ENCODE results near the gene APC.
A peak's percentile ranks its signal among the peaks of the same experiment; 100 is the strongest.
"Not testable (repeated sequence)": the region's sequence is repeated elsewhere in the genome, so short reads cannot be mapped to it uniquely, and the experiment has no call there.

Gene APC

DNA sequence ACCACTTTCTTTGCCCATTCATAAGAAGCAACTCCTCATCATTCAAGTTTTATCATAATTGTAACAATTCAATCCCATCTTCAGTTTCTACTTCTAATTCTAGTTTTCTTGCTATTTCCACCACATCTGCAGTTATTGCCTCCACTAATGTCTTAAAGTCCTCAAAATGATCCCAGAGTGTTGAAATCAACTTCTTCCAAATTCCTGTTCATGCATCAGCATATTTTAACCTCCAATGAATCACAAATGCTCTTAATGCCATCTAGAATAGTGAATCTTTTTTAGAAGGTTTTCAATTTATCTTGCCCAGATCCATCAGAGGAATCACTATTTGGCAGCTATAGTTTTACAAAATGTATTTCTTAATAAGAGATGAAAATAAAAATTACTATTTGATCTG, 120.2 kb downstream of the APC start:
- H3K4me3 ChIP-seq (replicated peaks; ENCODE audit: low read depth, low read length) = no peak overlapping the region
- DNase-seq (ENCODE audit: extremely low read depth, low read depth) = no peak
- TF ChIP-seq, protein P1, sequence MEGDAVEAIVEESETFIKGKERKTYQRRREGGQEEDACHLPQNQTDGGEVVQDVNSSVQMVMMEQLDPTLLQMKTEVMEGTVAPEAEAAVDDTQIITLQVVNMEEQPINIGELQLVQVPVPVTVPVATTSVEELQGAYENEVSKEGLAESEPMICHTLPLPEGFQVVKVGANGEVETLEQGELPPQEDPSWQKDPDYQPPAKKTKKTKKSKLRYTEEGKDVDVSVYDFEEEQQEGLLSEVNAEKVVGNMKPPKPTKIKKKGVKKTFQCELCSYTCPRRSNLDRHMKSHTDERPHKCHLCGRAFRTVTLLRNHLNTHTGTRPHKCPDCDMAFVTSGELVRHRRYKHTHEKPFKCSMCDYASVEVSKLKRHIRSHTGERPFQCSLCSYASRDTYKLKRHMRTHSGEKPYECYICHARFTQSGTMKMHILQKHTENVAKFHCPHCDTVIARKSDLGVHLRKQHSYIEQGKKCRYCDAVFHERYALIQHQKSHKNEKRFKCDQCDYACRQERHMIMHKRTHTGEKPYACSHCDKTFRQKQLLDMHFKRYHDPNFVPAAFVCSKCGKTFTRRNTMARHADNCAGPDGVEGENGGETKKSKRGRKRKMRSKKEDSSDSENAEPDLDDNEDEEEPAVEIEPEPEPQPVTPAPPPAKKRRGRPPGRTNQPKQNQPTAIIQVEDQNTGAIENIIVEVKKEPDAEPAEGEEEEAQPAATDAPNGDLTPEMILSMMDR (IDR thresholded peaks at IDR 0.05; ENCODE audit: low read depth, low read length, missing control alignments) = no peak

DNA sequence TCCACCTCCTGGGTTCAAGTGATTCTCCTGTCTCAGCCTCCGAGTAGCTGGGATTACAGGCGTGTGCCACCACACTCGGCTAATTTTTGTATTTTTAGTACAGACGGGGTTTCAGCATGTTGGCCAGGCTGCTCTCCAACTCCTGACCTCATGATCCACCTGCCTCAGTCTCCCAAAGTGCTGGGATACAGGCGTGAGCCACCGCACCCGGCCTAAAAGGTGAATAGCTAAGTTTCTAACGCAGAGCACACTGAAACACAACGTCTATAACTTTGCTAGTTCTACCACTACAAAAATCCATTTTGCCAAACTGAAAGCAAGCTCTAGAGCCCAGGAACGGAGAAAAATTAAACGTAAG, 122.9 kb downstream of the APC start:
- DNase-seq (ENCODE audit: extremely low read depth, low read depth) = not testable (repeated sequence)
- peak overlapping the region; percentile 95 for H3K4me3 ChIP-seq (replicated peaks; ENCODE audit: low read depth, low read length)

DNA sequence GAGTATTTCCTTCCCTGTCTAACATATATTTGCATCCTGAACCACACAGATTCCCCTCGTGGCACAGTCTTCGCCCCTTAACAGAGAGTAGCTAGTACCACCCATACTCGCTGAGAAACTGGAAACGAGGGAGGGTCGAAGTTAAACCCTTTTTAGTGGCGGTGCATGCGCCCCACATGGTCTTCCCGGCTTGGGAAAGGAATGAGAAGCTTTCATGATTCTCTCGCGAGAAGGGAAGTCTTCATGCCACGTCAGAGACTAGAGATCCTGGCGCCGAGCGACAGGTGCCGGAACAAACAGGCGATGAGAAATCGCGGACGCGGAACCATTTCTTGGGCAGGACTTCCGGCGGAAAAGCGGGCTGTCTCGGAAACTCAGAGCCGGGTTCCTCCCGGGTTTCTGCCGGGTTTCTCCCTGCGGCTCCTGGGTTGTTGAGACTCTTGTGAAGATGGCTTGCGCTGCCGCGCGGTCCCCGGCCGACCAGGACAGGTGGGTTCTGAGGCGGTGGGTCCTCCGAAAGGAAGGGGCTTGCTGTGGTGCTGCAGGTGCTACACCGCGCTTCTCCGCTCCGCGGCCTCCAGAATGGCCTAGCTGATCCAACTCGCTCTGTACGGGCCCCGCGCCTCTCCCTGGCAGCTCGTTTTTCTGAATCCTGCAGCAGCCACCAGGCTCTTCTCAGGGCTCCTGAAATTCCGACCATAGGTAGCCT, 123.4 kb downstream of the APC start, which contains the start of gene SRP19:
TSS of gene SRP19 (plus strand) at position 359 of the 709 bp plus-strand sequence. CDS start at position 449, 90 bp downstream.
- TF ChIP-seq, protein P1 (IDR thresholded peaks at IDR 0.05; ENCODE audit: low read depth, low read length, missing control alignments) = no peak
- peak; percentile 95 for DNase-seq (ENCODE audit: extremely low read depth, low read depth)
- H3K4me3 ChIP-seq (replicated peaks; ENCODE audit: low read depth, low read length) = peak within 1 kb of the TSS; percentile 95

DNA sequence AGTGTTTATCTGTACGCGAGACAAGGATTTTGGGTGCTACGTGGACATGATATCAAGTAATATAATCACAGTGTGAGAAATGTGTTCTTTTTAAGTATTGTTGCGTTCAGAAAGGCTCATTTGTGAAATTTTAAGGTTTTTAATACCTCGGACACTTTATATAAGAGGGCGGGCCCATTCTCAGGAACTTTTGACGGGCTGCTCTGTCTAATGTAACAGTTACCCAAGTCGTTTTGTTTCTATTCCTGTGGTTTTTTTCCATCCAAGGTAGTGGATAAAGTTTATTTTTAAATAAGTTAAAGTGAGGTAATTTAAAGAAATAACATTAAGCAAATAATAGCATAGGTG, 123.9 kb downstream of the APC start:
- DNase-seq (ENCODE audit: extremely low read depth, low read depth) = no peak
- TF ChIP-seq, protein P1 (IDR thresholded peaks at IDR 0.05; ENCODE audit: low read depth, low read length, missing control alignments) = no peak
- H3K4me3 ChIP-seq (replicated peaks; ENCODE audit: low read depth, low read length) = peak overlapping the region; percentile 95

DNA sequence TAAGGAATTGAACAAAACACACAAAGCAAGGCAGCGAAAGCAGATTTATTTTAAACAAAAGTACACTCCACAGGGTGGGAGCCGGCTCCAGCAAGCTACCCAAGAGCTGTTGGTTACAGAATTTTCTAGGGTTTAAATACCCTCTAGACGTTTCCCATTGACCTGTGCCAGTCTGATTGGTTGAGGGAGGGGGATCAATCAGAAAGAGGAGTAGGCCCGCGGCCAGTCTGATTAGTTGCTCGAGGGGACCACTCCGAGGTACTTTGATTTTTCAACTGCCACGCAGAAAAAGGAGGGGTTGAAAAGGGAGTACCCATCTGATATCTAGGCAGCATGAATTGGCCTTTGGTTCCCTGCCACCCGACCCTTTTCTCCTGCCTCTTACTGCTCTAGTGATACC, 124.4 kb downstream of the APC start:
- no peak for DNase-seq (ENCODE audit: extremely low read depth, low read depth)
- H3K4me3 ChIP-seq (replicated peaks; ENCODE audit: low read depth, low read length) = peak overlapping the region; percentile 95
- TF ChIP-seq, protein P1 (IDR thresholded peaks at IDR 0.05; ENCODE audit: low read depth, low read length, missing control alignments) = no peak

DNA sequence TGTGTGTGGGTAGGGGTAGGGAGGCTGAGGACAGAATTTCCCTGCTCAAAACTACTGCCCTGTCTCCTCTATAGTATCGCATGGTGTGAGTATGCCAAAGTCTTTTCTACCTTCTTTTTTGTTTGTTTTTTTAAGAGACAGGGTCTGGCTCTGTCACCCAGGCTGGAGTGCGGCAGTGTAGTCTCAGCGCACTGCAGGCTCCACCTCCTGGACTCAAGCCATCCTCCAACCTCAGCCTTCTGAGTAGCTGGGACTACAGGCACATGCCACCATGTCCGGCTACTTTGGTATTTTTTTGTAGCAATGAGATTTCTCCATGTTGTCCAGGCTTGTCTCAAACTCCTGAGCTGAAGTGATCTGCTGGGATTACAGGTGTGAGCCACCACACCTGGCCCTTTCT, 125.9 kb downstream of the APC start:
- peak overlapping the region; percentile 95 for H3K4me3 ChIP-seq (replicated peaks; ENCODE audit: low read depth, low read length)

DNA sequence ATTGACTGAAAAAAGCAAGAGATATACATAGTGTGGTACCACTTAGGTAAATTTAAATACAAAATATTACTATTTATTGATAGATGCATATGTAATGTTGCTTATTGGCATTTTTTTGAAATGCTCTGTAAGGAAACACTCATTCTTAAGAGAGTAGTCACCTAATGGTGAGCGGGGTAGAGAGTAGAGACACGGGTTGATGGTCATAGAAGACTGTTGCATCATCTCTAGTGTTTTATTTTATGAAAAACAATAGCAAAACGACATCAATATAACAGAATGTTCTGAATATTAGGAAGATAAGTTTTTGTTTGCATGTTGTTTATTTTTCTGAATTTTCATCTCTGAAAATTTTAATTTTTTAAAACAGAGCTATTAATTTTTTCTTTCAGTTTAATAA, 127.4 kb downstream of the APC start:
- H3K4me3 ChIP-seq (replicated peaks; ENCODE audit: low read depth, low read length) = no peak overlapping the region
- no peak for DNase-seq (ENCODE audit: extremely low read depth, low read depth)
- TF ChIP-seq, protein P1 (IDR thresholded peaks at IDR 0.05; ENCODE audit: low read depth, low read length, missing control alignments) = no peak

More for the DNA sequence above, 125.9 kb downstream of the APC start:
- TF ChIP-seq, protein P1 (IDR thresholded peaks at IDR 0.05; ENCODE audit: low read depth, low read length, missing control alignments) = no peak
- no peak for DNase-seq (ENCODE audit: extremely low read depth, low read depth)

Data from HFF-Myc (cell line).